Loucy (cell line): ENCODE results near the gene KCNQ5.

Experiments
- CTCF ChIP-seq: fragments of 200-600 bp; sonication (generic); conservative IDR thresholded peaks from 2 replicates; pipeline ENCODE4 v1.5.1; 2014; ENCODE audit warnings: mild to moderate bottlenecking, antibody characterized with exemption, low read length
- EZH2phosphoT487 ChIP-seq: fragments of 200-600 bp; IDR thresholded peaks from 2 replicates; pipeline ENCODE4 v1.6.1; 2018; ENCODE audit warnings: antibody characterized with exemption, mild to moderate bottlenecking, moderate library complexity, borderline replicate concordance

DNA sequence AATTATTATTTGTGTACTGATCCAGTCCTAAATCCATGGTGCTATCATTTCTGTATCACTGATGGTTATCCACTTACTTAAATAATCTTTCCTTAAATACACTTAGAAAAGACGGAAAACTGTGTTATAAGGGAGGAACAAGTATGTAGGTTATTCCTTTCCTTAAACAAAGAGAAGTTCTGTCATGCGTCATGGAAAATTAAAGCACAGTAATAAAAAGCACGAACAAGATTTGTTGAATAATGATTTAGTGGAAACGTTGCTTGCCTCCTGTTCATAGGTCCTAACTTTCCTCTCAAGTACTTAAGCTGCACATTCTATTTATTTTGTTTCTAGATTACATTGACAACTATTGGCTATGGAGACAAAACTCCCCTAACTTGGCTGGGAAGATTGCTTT lies 483.1 kb downstream of the KCNQ5 start:
- TF ChIP-seq CTCF (no peak), EZH2phosphoT487 (no peak)
